CD14-positive monocyte (primary cell): ENCODE results near the gene CPEB3. TPM values are rescaled to one million over a fixed set of nuclear protein-coding genes. Genes with fewer than 3 reads are reported as not detected.

Source experiments
- DNase-seq, 3 donors: peaks; one replicate each; pipeline ENCODE4 v3.0.0-alpha.2; 2011 to 2022
- H2AFZ ChIP-seq: 2 replicates; pipeline ENCODE4 v1.6.0; 2012; ENCODE audit warnings: mild to moderate bottlenecking, low read depth, low read length, inconsistent platforms; ENCODE audit not compliant: insufficient read depth, poor library complexity, severe bottlenecking
- H3K27ac ChIP-seq, 2 donors: 1 replicate in 1 of 2; 2 replicates in 1 of 2; pipeline ENCODE4 v1.5.1; 2012 to 2013; ENCODE audit warnings: low read length in 2 of 2, control low read depth in 1 of 2, inconsistent platforms in 1 of 2, low read depth in 1 of 2, mild to moderate bottlenecking in 1 of 2
- H3K27me3 ChIP-seq, 2 donors: one replicate each; pipeline versions ENCODE4 v1.6.0 to v1.6.1; 2011 to 2013; ENCODE audit warnings: low read length in 2 of 2; ENCODE audit not compliant: control insufficient read depth in 2 of 2, insufficient read depth in 2 of 2
- H3K36me3 ChIP-seq, 2 donors: replicated peaks in 1 of 2; 1 replicate in 1 of 2; 2 replicates in 1 of 2; pipeline versions ENCODE4 v1.5.1 to v1.6.1; 2012 to 2013; ENCODE audit warnings: low read length in 2 of 2, control low read depth in 1 of 2, inconsistent platforms in 1 of 2, mild to moderate bottlenecking in 1 of 2; ENCODE audit not compliant: insufficient read depth in 2 of 2, control insufficient read depth in 1 of 2
- H3K4me1 ChIP-seq, 2 donors: 1 replicate in 1 of 2; 2 replicates in 1 of 2; pipeline versions ENCODE4 v1.5.1 to v1.6.1; 2012 to 2013; ENCODE audit warnings: low read length in 2 of 2, control low read depth in 1 of 2, inconsistent platforms in 1 of 2, mild to moderate bottlenecking in 1 of 2, moderate library complexity in 1 of 2; ENCODE audit not compliant: insufficient read depth in 2 of 2, control insufficient read depth in 1 of 2
- H3K4me2 ChIP-seq: replicated peaks from 2 replicates; pipeline ENCODE3; 2012; ENCODE audit warnings: low read length, moderate library complexity, mild to moderate bottlenecking; ENCODE audit not compliant: poor library complexity, severe bottlenecking; ENCODE audit errors: extremely low read depth
- H3K4me3 ChIP-seq, 3 experiments: fragments of 200-600 bp in 1 of 3; sonication (generic) in 1 of 3; replicated peaks in 1 of 3; 1 replicate in 2 of 3; 2 replicates in 1 of 3; pipeline ENCODE4 v1.5.1; 2011 to 2013; ENCODE audit warnings: low read length in 3 of 3, mild to moderate bottlenecking in 3 of 3, control low read depth in 2 of 3, low read depth in 2 of 3, inconsistent platforms in 1 of 3, moderate library complexity in 1 of 3
- H3K79me2 ChIP-seq: 2 replicates; pipeline ENCODE4 v1.6.0; 2012; ENCODE audit warnings: mild to moderate bottlenecking, control low read depth, inconsistent platforms, low read length, moderate library complexity; ENCODE audit not compliant: insufficient read depth
- H3K9ac ChIP-seq: 2 replicates; pipeline ENCODE4 v1.6.0; 2017; ENCODE audit warnings: low read length, mild to moderate bottlenecking; ENCODE audit not compliant: insufficient read depth, poor library complexity, severe bottlenecking
- H3K9me3 ChIP-seq, 2 donors: replicated peaks in 1 of 2; 1 replicate in 1 of 2; 2 replicates in 1 of 2; pipeline versions ENCODE4 v1.5.1 to v1.6.1; 2012 to 2013; ENCODE audit warnings: low read length in 2 of 2, control low read depth in 1 of 2; ENCODE audit not compliant: control insufficient read depth in 1 of 2, insufficient read depth in 1 of 2
- H4K20me1 ChIP-seq: 2 replicates; pipeline ENCODE4 v1.6.0; 2012; ENCODE audit warnings: mild to moderate bottlenecking, low read length, control low read depth, moderate library complexity; ENCODE audit not compliant: insufficient read depth
- H3K27ac Mint-ChIP-seq, 7 donors: one replicate each; pipeline ENCODE4 v1.8.0; 2020; ENCODE audit warnings: mild to moderate bottlenecking in 7 of 7, mixed read lengths in 7 of 7, moderate library complexity in 6 of 7, inconsistent platforms in 2 of 7
- H3K27me3 Mint-ChIP-seq, 3 donors: one replicate each; pipeline ENCODE4 v1.8.0; 2021 to 2022; ENCODE audit warnings: low read depth in 3 of 3, mild to moderate bottlenecking in 3 of 3, mixed read lengths in 3 of 3, moderate library complexity in 3 of 3, inconsistent platforms in 1 of 3
- H3K36me3 Mint-ChIP-seq, 2 donors: one replicate each; pipeline ENCODE4 v1.8.0; 2020; ENCODE audit warnings: mixed read lengths in 2 of 2, inconsistent platforms in 1 of 2, mild to moderate bottlenecking in 1 of 2
- H3K4me1 Mint-ChIP-seq: one replicate; pipeline ENCODE4 v1.8.0; 2020; ENCODE audit warnings: mild to moderate bottlenecking, mixed read lengths
- H3K4me3 Mint-ChIP-seq, 2 donors: one replicate each; pipeline ENCODE4 v1.8.0; 2020; ENCODE audit warnings: mild to moderate bottlenecking in 2 of 2, mixed read lengths in 2 of 2, moderate library complexity in 1 of 2
- H3K9me3 Mint-ChIP-seq, 7 donors: one replicate each; pipeline ENCODE4 v1.8.0; 2020 to 2022; ENCODE audit warnings: mixed read lengths in 7 of 7, mild to moderate bottlenecking in 6 of 7, moderate library complexity in 6 of 7, inconsistent platforms in 2 of 7
- CTCF ChIP-seq: fragments of 200-600 bp; IDR thresholded peaks from one replicate; pipeline ENCODE4 v1.8.0; 2022; ENCODE audit warnings: antibody characterized with exemption, mild to moderate bottlenecking
- WGBS: methylation state at CpG from one replicate; pipeline ENCODE4 v1.1.5; 2013; ENCODE audit warnings: missing lambda C conversion rate; ENCODE audit not compliant: insufficient coverage; 5-methylcytosine and 5-hydroxymethylcytosine counted together
- intact Hi-C, 2 donors: fragments of 100-400 bp; cut with micrococcal nuclease; formaldehyde crosslinking; loops; one replicate each; pipeline versions ENCODE4 v1.15.0 to v1.15.1; 2023
- polyA plus RNA-seq, 3 donors: library from polyadenylated mRNA; depleted of rRNA in 1 of 3; unstranded in 2 of 3; stranded (reverse) in 1 of 3; fragments of 300-500 nt in 2 of 3; fragments of >200 nt in 1 of 3; fragmentation: Illumina TruSeq in 2 of 3; gene quantifications; 1 replicate in 2 of 3; 2 replicates in 1 of 3; pipeline ENCODE4 v1.2.3, GENCODE V29; 2012 to 2021

The CPEB3 gene
- polyA plus RNA-seq, 3 donors, result 1.8 to 2.9 (median 2.1) TPM

- 100% methylated on average over 1 of the region's 2 CpGs for WGBS
- no peak overlapping the region for H3K4me2 ChIP-seq
- no peak overlapping the region for H3K27ac ChIP-seq
- no peak for TF ChIP-seq CTCF
- H2AFZ ChIP-seq, result no peak overlapping the region
- Mint-ChIP-seq H3K9me3 (no peaks in the 10 kb centered on the region), H3K36me3 (peaks cover 66 to 79% of the 10 kb centered on the region in 2 donors), H3K4me1 (no peaks in the 10 kb centered on the region), H3K27me3 (peaks cover 0 to 1% (median 0%) of the 10 kb centered on the region in 3 donors), H3K4me3 (no peak overlapping the region), H3K27ac (no peak overlapping the region)
- H3K79me2 ChIP-seq, result no peaks in the 10 kb centered on the region
- DNase-seq, result peak in 1 of 3 donors; percentile 13
- no peak overlapping the region for H3K9ac ChIP-seq
- H3K4me3 ChIP-seq, result no peak overlapping the region
- no peaks in the 10 kb centered on the region for H3K4me1 ChIP-seq
- H3K9me3 ChIP-seq, result no peaks in the 10 kb centered on the region
- no peaks in the 10 kb centered on the region for H3K27me3 ChIP-seq
- intact Hi-C loops, result no loop called here
- H3K36me3 ChIP-seq, result peaks cover 78 to 89% of the 10 kb centered on the region in 2 donors
- no peaks in the 10 kb centered on the region for H4K20me1 ChIP-seq
Observed at GRCh38 chr10:92011560-92012214, 279.2 kb downstream of the CPEB3 start.

DNA sequence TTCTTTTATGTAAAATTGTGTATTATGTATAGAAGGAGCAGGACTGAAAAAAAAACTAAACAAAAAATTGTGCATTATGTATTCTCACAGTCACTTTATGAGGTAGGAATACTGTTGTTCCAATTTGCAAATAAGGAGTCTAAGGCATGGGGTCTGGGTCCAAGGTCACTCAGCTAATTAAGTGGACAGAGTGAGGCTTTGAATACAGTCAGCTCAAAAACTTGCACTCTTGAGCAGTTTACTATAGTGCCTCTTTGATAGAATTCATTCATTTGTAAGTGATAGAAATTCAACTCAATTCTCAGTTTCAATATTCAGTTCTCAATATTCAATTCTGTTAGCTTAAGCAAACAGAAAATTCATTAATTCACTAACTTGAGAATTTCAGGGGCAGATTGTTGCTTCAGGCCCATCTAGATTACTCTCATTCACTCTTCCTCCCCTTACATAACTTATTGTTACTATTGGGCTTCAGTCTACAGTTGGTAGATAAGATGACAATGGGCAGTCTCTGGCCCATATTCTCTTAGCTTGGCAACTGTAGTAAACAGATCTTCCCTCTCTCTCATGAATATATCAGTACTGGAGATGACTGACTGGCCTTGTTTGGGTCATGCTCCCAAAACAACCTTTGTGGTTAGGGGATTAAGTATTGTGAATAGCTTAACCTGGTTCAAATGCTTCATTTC, 280.7 kb downstream of the CPEB3 start:
- Mint-ChIP-seq H3K4me3 (no peak overlapping the region), H3K36me3 (peaks cover 66 to 80% of the 10 kb centered on the region in 2 donors), H3K4me1 (no peaks in the 10 kb centered on the region), H3K27me3 (peaks cover 0 to 1% (median 0%) of the 10 kb centered on the region in 3 donors), H3K27ac (no peak overlapping the region), H3K9me3 (no peaks in the 10 kb centered on the region)
- Histone ChIP-seq H3K4me3 (no peak overlapping the region), H2AFZ (no peak overlapping the region), H3K9ac (no peak overlapping the region), H3K27ac (peak overlapping the region in 1 of 2 donors; percentile 28), H3K79me2 (no peaks in the 10 kb centered on the region), H3K4me1 (no peaks in the 10 kb centered on the region), H3K36me3 (peaks cover 73 to 86% of the 10 kb centered on the region in 2 donors), H3K9me3 (no peaks in the 10 kb centered on the region), H4K20me1 (no peaks in the 10 kb centered on the region), H3K4me2 (no peak overlapping the region), H3K27me3 (no peaks in the 10 kb centered on the region)
- intact Hi-C loops, result no loop called here
- DNase-seq, result no peak
- TF ChIP-seq CTCF, result no peak
